Stomach (tissue), 9 donors: ENCODE results near the gene MLXIP. TPM values are rescaled to one million over a fixed set of nuclear protein-coding genes. Genes with fewer than 3 reads are reported as not detected.

Source experiments
- DNase-seq, 2 donors: peaks; one replicate each; pipeline versions ENCODE4 v3.0.0 to v3.0.0-alpha.2; 2013 to 2019
- H3K27ac ChIP-seq, 5 donors: fragments of 200-600 bp in 4 of 5; sonication (generic) in 4 of 5; one replicate each; pipeline ENCODE4 v1.5.1; 2013 to 2019; ENCODE audit warnings: mild to moderate bottlenecking in 1 of 5, moderate library complexity in 1 of 5
- H3K27me3 ChIP-seq, 3 donors: fragments of 200-600 bp; sonication (generic); one replicate each; pipeline ENCODE4 v1.5.1; 2017 to 2019; ENCODE audit warnings: mixed run types in 1 of 3
- H3K36me3 ChIP-seq, 4 donors: fragments of 200-600 bp; sonication (generic); 1 replicate in 3 of 4; 2 replicates in 1 of 4; pipeline ENCODE4 v1.5.1; 2016 to 2019
- H3K4me1 ChIP-seq, 4 donors: fragments of 200-600 bp; sonication (generic); one replicate each; pipeline ENCODE4 v1.5.1; 2016 to 2019
- H3K4me3 ChIP-seq, 4 donors: fragments of 200-600 bp; sonication (generic) in 3 of 4; one replicate each; pipeline ENCODE4 v1.5.1; 2016 to 2019; ENCODE audit warnings: mild to moderate bottlenecking in 1 of 4
- H3K9me3 ChIP-seq, 4 donors: fragments of 200-600 bp; sonication (generic); one replicate each; pipeline ENCODE4 v1.5.1; 2016 to 2019
- EP300 ChIP-seq: sonication (generic); formaldehyde crosslinking; IDR thresholded peaks from one replicate; pipeline ENCODE4 v1.6.1; 2017; ENCODE audit warnings: antibody characterized with exemption
- POLR2A ChIP-seq, 4 donors: fragments of 450-650 bp; IDR thresholded peaks; one replicate each; pipeline ENCODE4 v1.6.1; 2016; ENCODE audit warnings: antibody characterized with exemption in 4 of 4, control low read depth in 2 of 4, mild to moderate bottlenecking in 1 of 4, moderate library complexity in 1 of 4
- POLR2AphosphoS5 ChIP-seq, 3 donors: sonication (generic); formaldehyde crosslinking; IDR thresholded peaks; one replicate each; pipeline ENCODE4 v1.6.1; 2016; ENCODE audit warnings: antibody characterized with exemption in 3 of 3
- WGBS, 5 donors: extraction: QIAGEN DNeasy Blood & Tissue Kit in 3 of 5; methylation state at CpG; one replicate each; pipeline versions ENCODE4 v1.1.5 to v1.1.7; 2013 to 2018; 5-methylcytosine and 5-hydroxymethylcytosine counted together
- intact Hi-C: fragments of 100-400 bp; cut with DNase I; formaldehyde crosslinking; loops from one replicate; pipeline ENCODE4 v1.15.1; 2023; ENCODE audit warnings: low total_unique reads
- polyA plus RNA-seq, 3 donors: library from polyadenylated mRNA; stranded (reverse); fragments of 200-250 nt; gene quantifications; one replicate each; pipeline ENCODE4 v1.2.3, GENCODE V29; 2013
- total RNA-seq, 5 donors: library from RNA; depleted of rRNA; stranded (reverse); fragments of >200 nt; gene quantifications; one replicate each; pipeline versions ENCODE4 v1.1.0 to v1.2.3, GENCODE V29; 2014 to 2016
- TF ChIP-seq, protein P1 (sequence below), 7 experiments: fragments of 450-650 bp in 4 of 7; fragments of 200-600 bp in 3 of 7; sonication (generic) in 3 of 7; IDR thresholded peaks; one replicate each; pipeline ENCODE4 v1.5.1; 2016 to 2019; ENCODE audit warnings: antibody characterized with exemption in 7 of 7, control low read depth in 2 of 7, mild to moderate bottlenecking in 1 of 7
- donor health status: healthy with polysubstance abuse.
- donor health status: Bipolar disorder and iron deficiency.
- donor health status: healthy.

The MLXIP gene
- total and polyA plus RNA-seq, 8 donors = 12.3 to 140 (median 34.8) TPM

- DNase-seq = peak; percentile 63 to 88
- Histone ChIP-seq H3K27me3 (no peaks in the 10 kb centered on the region), H3K9me3 (no peaks in the 10 kb centered on the region), H3K4me1 (peaks cover 53 to 98% (median 75%) of the 10 kb centered on the region in 4 donors), H3K4me3 (no peak overlapping the region), H3K36me3 (peaks cover 0 to 3% (median 0%) of the 10 kb centered on the region in 4 donors), H3K27ac (peak overlapping the region; percentile 37 to 82 (median 73))
- 34 to 50% (median 48%) methylated on average over 6 to 8 of the region's 8 CpGs for WGBS, 5 donors
- intact Hi-C loops = no loop called here
- TF ChIP-seq EP300 (no peak), POLR2AphosphoS5 (IDR thresholded peaks at IDR 0.05) (peak in 2 of 3 donors; percentile 15 to 68), POLR2A (IDR thresholded peaks at IDR 0.05) (no peak)
- TF ChIP-seq, protein P1, sequence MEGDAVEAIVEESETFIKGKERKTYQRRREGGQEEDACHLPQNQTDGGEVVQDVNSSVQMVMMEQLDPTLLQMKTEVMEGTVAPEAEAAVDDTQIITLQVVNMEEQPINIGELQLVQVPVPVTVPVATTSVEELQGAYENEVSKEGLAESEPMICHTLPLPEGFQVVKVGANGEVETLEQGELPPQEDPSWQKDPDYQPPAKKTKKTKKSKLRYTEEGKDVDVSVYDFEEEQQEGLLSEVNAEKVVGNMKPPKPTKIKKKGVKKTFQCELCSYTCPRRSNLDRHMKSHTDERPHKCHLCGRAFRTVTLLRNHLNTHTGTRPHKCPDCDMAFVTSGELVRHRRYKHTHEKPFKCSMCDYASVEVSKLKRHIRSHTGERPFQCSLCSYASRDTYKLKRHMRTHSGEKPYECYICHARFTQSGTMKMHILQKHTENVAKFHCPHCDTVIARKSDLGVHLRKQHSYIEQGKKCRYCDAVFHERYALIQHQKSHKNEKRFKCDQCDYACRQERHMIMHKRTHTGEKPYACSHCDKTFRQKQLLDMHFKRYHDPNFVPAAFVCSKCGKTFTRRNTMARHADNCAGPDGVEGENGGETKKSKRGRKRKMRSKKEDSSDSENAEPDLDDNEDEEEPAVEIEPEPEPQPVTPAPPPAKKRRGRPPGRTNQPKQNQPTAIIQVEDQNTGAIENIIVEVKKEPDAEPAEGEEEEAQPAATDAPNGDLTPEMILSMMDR (IDR thresholded peaks at IDR 0.05) = no peak
Measured at GRCh38 chr12:122106843-122107242, 28.3 kb downstream of the MLXIP start.

GRCh38 chr12:122107261-122107660 is 28.7 kb downstream of the MLXIP start:
- H3K27ac ChIP-seq = peak overlapping the region; percentile 37 to 82 (median 73)
- no peak for DNase-seq
- peaks cover 0 to 3% (median 0%) of the 10 kb centered on the region in 4 donors for H3K36me3 ChIP-seq
- no peaks in the 10 kb centered on the region for H3K9me3 ChIP-seq
- intact Hi-C loops = no loop called here
- H3K4me3 ChIP-seq = no peak overlapping the region
- TF ChIP-seq POLR2A (IDR thresholded peaks at IDR 0.05) (no peak), EP300 (no peak), POLR2AphosphoS5 (IDR thresholded peaks at IDR 0.05) (no peak)
- TF ChIP-seq, protein P1 (IDR thresholded peaks at IDR 0.05) = no peak
- WGBS, 5 donors = 41 to 66% (median 52%) methylated on average over 6 of the region's 6 CpGs
- peaks cover 53 to 99% (median 77%) of the 10 kb centered on the region in 4 donors for H3K4me1 ChIP-seq
- H3K27me3 ChIP-seq = no peaks in the 10 kb centered on the region

DNA sequence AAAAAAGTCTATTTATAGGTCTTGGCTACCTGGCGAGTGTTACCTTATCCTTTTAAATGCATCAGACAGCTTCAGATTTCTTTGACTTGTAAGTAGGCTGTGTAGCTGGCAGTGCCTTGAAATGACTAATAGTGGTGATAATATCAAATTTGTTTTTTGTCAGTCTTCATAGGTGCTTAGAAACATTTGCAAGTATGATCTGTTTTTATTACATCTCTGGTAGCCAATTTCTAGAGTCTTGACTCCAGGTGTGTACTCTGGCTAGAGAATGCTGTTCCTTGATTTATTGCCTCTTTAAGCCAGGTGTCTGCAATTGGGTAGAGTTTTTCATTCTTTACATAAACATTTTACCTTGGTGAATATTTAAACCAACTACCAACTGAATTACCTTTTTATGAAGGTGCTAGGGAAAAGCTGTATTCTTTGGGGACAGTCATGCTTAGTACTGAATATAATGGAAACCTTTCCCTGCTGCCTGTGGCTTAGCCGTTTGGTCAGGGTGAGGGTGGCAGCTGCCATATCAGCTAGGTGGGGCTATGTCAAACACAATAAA is 32.6 kb downstream of the MLXIP start:
- DNase-seq = no peak
- no peaks in the 10 kb centered on the region for H3K27me3 ChIP-seq
- H3K4me1 ChIP-seq = peaks cover 44 to 99% (median 83%) of the 10 kb centered on the region in 4 donors

DNA sequence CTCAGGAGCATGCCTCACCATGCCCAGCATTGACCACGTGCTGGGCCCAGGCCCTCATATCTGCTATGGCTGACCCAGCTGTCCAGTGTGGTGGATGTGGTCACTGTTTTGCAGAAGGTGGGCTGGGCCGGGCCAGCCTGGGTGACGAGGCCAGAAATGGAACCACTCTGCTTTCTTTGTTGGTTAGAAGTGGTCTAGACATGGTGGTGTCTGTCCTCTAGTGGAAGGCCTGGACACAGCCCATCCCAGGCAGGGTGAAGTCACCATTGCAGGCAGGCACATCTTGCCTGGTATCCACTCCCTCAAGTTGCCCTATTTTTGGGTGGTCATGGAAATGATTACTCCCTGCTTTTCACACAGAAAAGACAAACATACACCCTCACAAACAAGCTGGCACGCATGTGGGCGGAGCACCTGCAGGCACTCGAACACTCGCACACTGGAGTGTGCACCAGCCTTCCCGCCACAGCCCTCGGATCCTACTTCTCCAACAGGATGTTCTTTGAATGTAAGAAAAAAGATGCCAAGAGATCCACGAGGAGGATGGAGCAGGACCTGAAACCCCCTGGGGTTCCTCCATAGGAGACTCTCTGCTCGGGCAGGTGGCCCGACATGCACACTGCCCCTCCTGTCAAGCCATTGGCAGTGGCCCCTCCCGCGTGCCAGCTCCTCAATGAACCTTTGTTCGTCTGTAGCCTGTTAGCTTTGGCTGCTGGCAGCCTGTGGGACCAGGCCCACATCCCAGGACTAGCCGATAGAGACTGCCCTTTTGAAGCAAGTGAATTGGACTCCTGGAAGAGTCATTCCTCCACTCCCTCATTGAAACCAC is 38.4 kb downstream of the MLXIP start:
- DNase-seq = peak; percentile 50 to 81
- peak overlapping the region; percentile 69 to 82 (median 71) for H3K27ac ChIP-seq
- H3K4me3 ChIP-seq = no peak overlapping the region
- 26 to 75% (median 35%) methylated on average over 14 to 16 of the region's 16 CpGs for WGBS, 5 donors
- no peaks in the 10 kb centered on the region for H3K27me3 ChIP-seq
- TF ChIP-seq POLR2A (IDR thresholded peaks at IDR 0.05) (no peak), POLR2AphosphoS5 (IDR thresholded peaks at IDR 0.05) (peak in 2 of 3 donors; percentile 29 to 45)
- TF ChIP-seq, protein P1 (IDR thresholded peaks at IDR 0.05) = peak in 1 of 7 experiments; percentile 13
- H3K9me3 ChIP-seq = no peaks in the 10 kb centered on the region
- peaks cover 28 to 98% (median 74%) of the 10 kb centered on the region in 4 donors for H3K4me1 ChIP-seq
- H3K36me3 ChIP-seq = peaks cover 0 to 5% (median 3%) of the 10 kb centered on the region in 4 donors
- intact Hi-C loops = no loop called here

More for the DNA sequence above, 32.6 kb downstream of the MLXIP start:
- H3K27ac ChIP-seq = peak overlapping the region; percentile 64 to 84 (median 82)
- intact Hi-C loops = no loop called here
- no peak overlapping the region for H3K4me3 ChIP-seq
- WGBS, 5 donors = 28 to 44% (median 35%) methylated on average over 2 of the region's 2 CpGs
- H3K9me3 ChIP-seq = no peaks in the 10 kb centered on the region
- TF ChIP-seq, protein P1 (IDR thresholded peaks at IDR 0.05) = no peak
- peak in 1 of 3 donors; percentile 9 for TF ChIP-seq POLR2AphosphoS5 (IDR thresholded peaks at IDR 0.05)
- H3K36me3 ChIP-seq = peaks cover 0 to 3% (median 0%) of the 10 kb centered on the region in 4 donors
